K562 (cell line): ENCODE results near the gene LXN. TPM values are rescaled to one million over a fixed set of nuclear protein-coding genes. Genes with fewer than 3 reads are reported as not detected.

Source experiments
- ATAC-seq: fragments of 200-7000 bp; cut with Tn5 transposase; 3 replicates; pipeline ENCODE4 v1.9.1; 2020; ENCODE audit warnings: moderate library complexity
- BruUV-seq: library from RNA; stranded (reverse); fragments of 400-500 nt; replicated peaks from 2 replicates; lab custom pipeline; 2021; lab: Mats Ljungman, UMichigan
- CTCF ChIA-PET: fragments of 300-600 bp; formaldehyde crosslinking; extraction: SDS; loops from one replicate; lab custom pipeline; 2021; ENCODE audit warnings: low intra/inter-chr PET ratio; lab: Yijun Ruan, JAX
- POLR2A ChIA-PET: fragments of 300-600, 350-650 bp; sonication (Branson Sonifier 250); formaldehyde crosslinking; extraction: SDS; loops from one replicate; lab custom pipeline; 2021; ENCODE audit warnings: antibody characterized with exemption, inconsistent platforms; lab: Yijun Ruan, JAX
- DNase-seq, 4 experiments: peaks; one replicate each; pipeline versions ENCODE4 v3.0.0 to v3.0.0-alpha.2; 2011 to 2018; ENCODE audit warnings: low spot score in 3 of 4, mixed read lengths in 3 of 4; ENCODE audit errors: extremely low read depth in 1 of 4
- FAIRE-seq: peaks from 2 replicates; lab custom pipeline; 2011; peaks lifted over from hg19 to GRCh38; lab: Jason Lieb, UNC
- H2AFZ ChIP-seq: 2 replicates; pipeline ENCODE4 v1.6.0; 2011; ENCODE audit warnings: low read depth, low read length, control low read depth, inconsistent platforms
- H3K27ac ChIP-seq: fragments of 200-600 bp; 3 replicates; pipeline ENCODE4 v1.8.0; 2011; ENCODE audit warnings: low read depth, mild to moderate bottlenecking, control low read depth, inconsistent platforms, low read length, moderate library complexity, mixed read lengths; ENCODE audit errors: extremely low read depth
- H3K27me3 ChIP-seq, 2 experiments: fragments of 300-600 bp in 1 of 2; 2 replicates in 1 of 2; 3 replicates in 1 of 2; pipeline versions ENCODE4 v1.6.0 to v1.8.0; 2011; ENCODE audit warnings: inconsistent platforms in 2 of 2, low read length in 2 of 2, mild to moderate bottlenecking in 1 of 2, mixed read lengths in 1 of 2, moderate library complexity in 1 of 2; ENCODE audit not compliant: control insufficient read depth in 2 of 2, insufficient read depth in 2 of 2
- H3K36me3 ChIP-seq: fragments of 300-600 bp; 3 replicates; pipeline ENCODE4 v1.8.0; 2011; ENCODE audit warnings: mild to moderate bottlenecking, low read length, inconsistent platforms; ENCODE audit not compliant: control insufficient read depth, insufficient read depth
- H3K4me1 ChIP-seq, 2 experiments: fragments of 200-600 bp in 1 of 2; replicated peaks in 1 of 2; 2 replicates in 1 of 2; 3 replicates in 1 of 2; pipeline versions ENCODE4 v1.5.1 to v1.8.0; 2011; ENCODE audit warnings: inconsistent platforms in 2 of 2, low read length in 2 of 2, mild to moderate bottlenecking in 1 of 2, mixed read lengths in 1 of 2, moderate library complexity in 1 of 2; ENCODE audit not compliant: control insufficient read depth in 2 of 2, insufficient read depth in 2 of 2
- H3K4me2 ChIP-seq: 2 replicates; pipeline ENCODE4 v1.6.1; 2011; ENCODE audit warnings: low read length, control low read depth, inconsistent platforms, mixed read lengths; ENCODE audit not compliant: insufficient read depth
- H3K4me3 ChIP-seq: fragments of 200-600 bp; sonication (generic), shearing (Covaris generic); 2 replicates; pipeline ENCODE4 v1.5.1; 2016; ENCODE audit warnings: control low read depth, inconsistent platforms
- H3K79me2 ChIP-seq: fragments of 200-600 bp; 3 replicates; pipeline ENCODE4 v1.8.0; 2011; ENCODE audit warnings: low read length, inconsistent platforms; ENCODE audit not compliant: control insufficient read depth, insufficient read depth
- H3K9ac ChIP-seq, 2 experiments: 2 replicates each; pipeline versions ENCODE4 v1.6.0 to v1.6.1; 2011; ENCODE audit warnings: low read depth in 2 of 2, low read length in 2 of 2, control low read depth in 1 of 2, inconsistent platforms in 1 of 2, mild to moderate bottlenecking in 1 of 2, mixed read lengths in 1 of 2; ENCODE audit not compliant: insufficient read depth in 1 of 2
- H3K9me1 ChIP-seq: one replicate; pipeline ENCODE4 v1.6.0; 2011; ENCODE audit warnings: inconsistent platforms, mild to moderate bottlenecking, low read length, moderate library complexity; ENCODE audit not compliant: control insufficient read depth, insufficient read depth
- H3K9me3 ChIP-seq: replicated peaks from 2 replicates; pipeline ENCODE4 v1.5.1; 2011; ENCODE audit warnings: low read depth, low read length, inconsistent platforms; ENCODE audit not compliant: control insufficient read depth, insufficient read depth
- H4K20me1 ChIP-seq: replicated peaks from 2 replicates; pipeline ENCODE4 v1.6.1; 2011; ENCODE audit warnings: low read length, inconsistent platforms, mixed read lengths; ENCODE audit not compliant: control insufficient read depth, insufficient read depth
- BRCA1 ChIP-seq, 2 experiments: fragments of 450-650 bp in 1 of 2; sonication (generic) in 1 of 2; formaldehyde crosslinking in 1 of 2; IDR thresholded peaks; 2 replicates each; pipeline versions ENCODE4 v1.5.0 to v1.6.1; 2017 to 2020; ENCODE audit warnings: mild to moderate bottlenecking in 1 of 2, missing genetic modification reagents in 1 of 2
- ELF4 ChIP-seq: fragments of 450-650 bp; formaldehyde crosslinking; IDR thresholded peaks from 2 replicates; pipeline ENCODE4 v1.4.0; 2022; ENCODE audit warnings: missing genetic modification characterization
- ETV1 ChIP-seq: fragments of 450-650 bp; conservative IDR thresholded peaks from 2 replicates; pipeline ENCODE4 v1.6.1; 2016; ENCODE audit warnings: missing genetic modification characterization, control low read depth, low read depth, missing compliant biosample characterization
- GABPB1 ChIP-seq: sonication (generic); formaldehyde crosslinking; IDR thresholded peaks from 2 replicates; pipeline ENCODE4 v1.8.0; 2022; ENCODE audit warnings: mild to moderate bottlenecking, missing genetic modification reagents
- GATA2 ChIP-seq: sonication (generic); formaldehyde crosslinking; IDR thresholded peaks from 2 replicates; pipeline ENCODE4 v1.4.0; 2020; ENCODE audit warnings: mild to moderate bottlenecking, missing genetic modification reagents
- NELFE ChIP-seq: IDR thresholded peaks from 2 replicates; pipeline ENCODE4 v1.6.1; 2011; ENCODE audit warnings: mild to moderate bottlenecking; ENCODE audit not compliant: insufficient read depth, insufficient read length
- RERE ChIP-seq: sonication (generic); formaldehyde crosslinking; IDR thresholded peaks from 2 replicates; pipeline ENCODE4 v1.8.0; 2023; ENCODE audit warnings: missing genetic modification reagents, mild to moderate bottlenecking, borderline replicate concordance
- SMAD3 ChIP-seq: fragments of 450-650 bp; formaldehyde crosslinking; conservative IDR thresholded peaks from 2 replicates; pipeline ENCODE4 v1.4.0; 2020; ENCODE audit warnings: mild to moderate bottlenecking
- U2AF1 ChIP-seq: fragments of 200-400 bp; formaldehyde crosslinking; optimal IDR thresholded peaks from 2 replicates; pipeline ENCODE3; 2017; ENCODE audit warnings: mild to moderate bottlenecking, low read depth, low read length, moderate library complexity
- ZNF354B ChIP-seq: fragments of 250-450 bp; sonication (Bioruptor Pico); IDR thresholded peaks from 2 replicates; pipeline ENCODE4 v1.4.0; 2020
- WGBS: fragments of 100-300 bp; shearing (Covaris generic); methylation state at CpG from one replicate; pipeline ENCODE4 v1.1.6; 2016; ENCODE audit warnings: low coverage, mixed read lengths; ENCODE audit not compliant: insufficient coverage; ENCODE audit errors: missing lambda C conversion rate; 5-methylcytosine and 5-hydroxymethylcytosine counted together
- in situ Hi-C: fragments of 300-500 bp; cut with MboI; formaldehyde crosslinking; loops from 4 replicates; pipeline ENCODE4 v1.15.0; 2018; ENCODE audit warnings: inconsistent platforms, mixed read lengths
- intact Hi-C: fragments of 100-400 bp; cut with micrococcal nuclease; formaldehyde crosslinking; loops from 2 replicates; pipeline ENCODE4 v1.14.2; 2022
- polyA plus RNA-seq, 8 experiments: library from polyadenylated mRNA; depleted of rRNA in 4 of 8; stranded (reverse) in 5 of 8; unstranded in 3 of 8; fragments of >200 nt; fragmentation: Nextera tagmentation in 2 of 8; fragmentation: Illumina TruSeq in 1 of 8; extraction: Ambion mirVana in 2 of 8; extraction: Trizol in 1 of 8; gene quantifications; 2 replicates each; pipeline versions ENCODE4 v1.2.1 to v1.2.3, GENCODE V29; 2011 to 2014; ENCODE audit warnings: inconsistent platforms in 1 of 8, missing spikeins in 1 of 8
- total RNA-seq, 7 experiments: library from RNA; depleted of rRNA in 6 of 7; stranded (reverse); fragments of >200 nt in 6 of 7; fragmentation: Illumina TruSeq in 2 of 7; extraction: Trizol in 2 of 7; gene quantifications; 2 replicates each; pipeline versions ENCODE4 v1.2.1 to v1.2.3, GENCODE V29; 2011 to 2021; ENCODE audit warnings: low replicate concordance in 1 of 7
- TF ChIP-seq, protein P1 (sequence below): fragments of 450-650 bp; IDR thresholded peaks from 2 replicates; pipeline ENCODE4 v1.6.1; 2017; ENCODE audit warnings: antibody characterized with exemption, mild to moderate bottlenecking

LXN gene
- total and polyA plus RNA-seq, 9 of the 15 experiments (the other 6 are each of a cell fraction or from before 2014, with no cell fraction given) = 0.08 to 0.13 TPM; not detected in 7

DNA sequence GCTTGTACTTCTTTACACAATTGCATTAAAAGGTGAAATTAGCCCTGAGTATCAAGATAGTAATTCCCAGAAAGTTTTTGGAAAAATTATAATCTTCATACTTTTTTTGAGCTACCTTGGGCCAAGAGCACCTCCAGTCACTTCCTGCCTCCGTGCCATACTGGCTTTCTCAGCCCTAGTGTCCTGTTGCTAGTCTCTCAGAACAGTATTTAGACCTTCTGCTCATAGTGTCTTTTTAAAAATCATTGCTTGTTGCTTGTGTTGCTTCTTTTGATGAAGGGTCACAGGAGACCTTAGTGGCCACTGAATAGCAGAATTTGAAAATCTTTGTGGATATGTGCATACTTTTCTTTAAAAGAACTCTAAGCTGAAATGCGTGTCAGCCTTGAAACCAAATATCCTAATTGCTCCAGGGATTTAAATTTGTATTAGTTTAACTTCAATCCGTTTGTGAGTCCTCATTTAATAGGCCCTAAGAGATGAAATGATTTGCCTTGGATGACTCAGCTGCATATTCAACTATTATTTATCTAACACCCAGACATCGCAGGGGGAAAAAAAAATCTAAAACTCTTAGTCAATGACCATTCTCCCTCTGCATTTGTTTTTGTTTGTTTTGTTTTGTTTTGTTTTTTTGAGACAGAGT lies 29.1 kb upstream of the LXN start:
- Histone ChIP-seq H3K9me1 (no peaks in the 10 kb centered on the region), H3K27me3 (no peaks in the 10 kb centered on the region), H3K9ac (no peak overlapping the region), H3K27ac (no peak overlapping the region; the same call in 2 of the 3 replicates), H3K9me3 (no peaks in the 10 kb centered on the region), H2AFZ (no peak overlapping the region), H4K20me1 (no peaks in the 10 kb centered on the region), H3K4me1 (peaks cover 0 to 8% of the 10 kb centered on the region in 2 experiments; a peak in 3 of 5 replicates), H3K79me2 (peaks cover 8% of the 10 kb centered on the region; the same call in 1 of the 3 replicates), H3K4me2 (no peak overlapping the region), H3K4me3 (no peak overlapping the region), H3K36me3 (peaks cover 47% of the 10 kb centered on the region)
- in situ Hi-C loops (no loop called here), intact Hi-C loops (no loop called here)
- ChIA-PET CTCF (interaction anchor here (1.2 kb wide), 1 partner anchor 90 kb away, joined by 3 read pairs; no protein-coding TSS in a partner anchor), POLR2A (interaction anchor here (0.9 to 1.0 kb wide), 2 partner anchors 8 to 89 kb away, joined by 3 to 4 read pairs; no protein-coding TSS in a partner anchor)
- WGBS = 69% methylated on average over 4 of the region's 4 CpGs
- DNase-seq (no peak), FAIRE-seq (peak; percentile 11), ATAC-seq (no peak)
- no TSS peak for BruUV-seq
- TF ChIP-seq ZNF354B (CRISPR knock-in tag) (no peak), GABPB1 (CRISPR knock-in tag) (no peak), SMAD3 (CRISPR knock-in tag) (no peak), GATA2 (no peak), ELF4 (no peak), U2AF1 (no peak), RERE (CRISPR knock-in tag) (no peak), NELFE (no peak), ETV1 (tag) (no peak), BRCA1 (IDR thresholded peaks at IDR 0.05) (no peak), BRCA1 (CRISPR knock-in tag; IDR thresholded peaks at IDR 0.05) (no peak)
- TF ChIP-seq, protein P1, sequence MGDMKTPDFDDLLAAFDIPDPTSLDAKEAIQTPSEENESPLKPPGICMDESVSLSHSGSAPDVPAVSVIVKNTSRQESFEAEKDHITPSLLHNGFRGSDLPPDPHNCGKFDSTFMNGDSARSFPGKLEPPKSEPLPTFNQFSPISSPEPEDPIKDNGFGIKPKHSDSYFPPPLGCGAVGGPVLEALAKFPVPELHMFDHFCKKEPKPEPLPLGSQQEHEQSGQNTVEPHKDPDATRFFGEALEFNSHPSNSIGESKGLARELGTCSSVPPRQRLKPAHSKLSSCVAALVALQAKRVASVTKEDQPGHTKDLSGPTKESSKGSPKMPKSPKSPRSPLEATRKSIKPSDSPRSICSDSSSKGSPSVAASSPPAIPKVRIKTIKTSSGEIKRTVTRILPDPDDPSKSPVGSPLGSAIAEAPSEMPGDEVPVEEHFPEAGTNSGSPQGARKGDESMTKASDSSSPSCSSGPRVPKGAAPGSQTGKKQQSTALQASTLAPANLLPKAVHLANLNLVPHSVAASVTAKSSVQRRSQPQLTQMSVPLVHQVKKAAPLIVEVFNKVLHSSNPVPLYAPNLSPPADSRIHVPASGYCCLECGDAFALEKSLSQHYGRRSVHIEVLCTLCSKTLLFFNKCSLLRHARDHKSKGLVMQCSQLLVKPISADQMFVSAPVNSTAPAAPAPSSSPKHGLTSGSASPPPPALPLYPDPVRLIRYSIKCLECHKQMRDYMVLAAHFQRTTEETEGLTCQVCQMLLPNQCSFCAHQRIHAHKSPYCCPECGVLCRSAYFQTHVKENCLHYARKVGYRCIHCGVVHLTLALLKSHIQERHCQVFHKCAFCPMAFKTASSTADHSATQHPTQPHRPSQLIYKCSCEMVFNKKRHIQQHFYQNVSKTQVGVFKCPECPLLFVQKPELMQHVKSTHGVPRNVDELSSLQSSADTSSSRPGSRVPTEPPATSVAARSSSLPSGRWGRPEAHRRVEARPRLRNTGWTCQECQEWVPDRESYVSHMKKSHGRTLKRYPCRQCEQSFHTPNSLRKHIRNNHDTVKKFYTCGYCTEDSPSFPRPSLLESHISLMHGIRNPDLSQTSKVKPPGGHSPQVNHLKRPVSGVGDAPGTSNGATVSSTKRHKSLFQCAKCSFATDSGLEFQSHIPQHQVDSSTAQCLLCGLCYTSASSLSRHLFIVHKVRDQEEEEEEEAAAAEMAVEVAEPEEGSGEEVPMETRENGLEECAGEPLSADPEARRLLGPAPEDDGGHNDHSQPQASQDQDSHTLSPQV = no peak
